BE2C (cell line): Measurements from ENCODE around the gene KAT7.

Experiments
- DNase-seq: peaks from one replicate; pipeline ENCODE4 v3.0.0-alpha.2; 2020
- H3K27me3 ChIP-seq: fragments of 250-450 bp; sonication (Bioruptor Pico); 2 replicates; pipeline ENCODE4 v1.5.1; 2020; ENCODE audit warnings: mild to moderate bottlenecking
- H3K36me3 ChIP-seq: fragments of 250-450 bp; sonication (Bioruptor Pico); 2 replicates; pipeline ENCODE4 v1.5.1; 2020; ENCODE audit warnings: mild to moderate bottlenecking
- H3K4me1 ChIP-seq: fragments of 250-450 bp; sonication (Bioruptor Pico); 2 replicates; pipeline ENCODE4 v1.5.1; 2020
- H3K4me3 ChIP-seq: 2 replicates; pipeline ENCODE4 v1.5.1; 2011; ENCODE audit warnings: low read depth, low read length
- H3K9me3 ChIP-seq: fragments of 250-450 bp; sonication (Bioruptor Pico); 2 replicates; pipeline ENCODE4 v1.5.1; 2020
- TF ChIP-seq, protein P1 (sequence below): IDR thresholded peaks from 2 replicates; pipeline ENCODE4 v1.5.1; 2012; ENCODE audit warnings: mild to moderate bottlenecking, low read depth, low read length

Gene KAT7

DNA sequence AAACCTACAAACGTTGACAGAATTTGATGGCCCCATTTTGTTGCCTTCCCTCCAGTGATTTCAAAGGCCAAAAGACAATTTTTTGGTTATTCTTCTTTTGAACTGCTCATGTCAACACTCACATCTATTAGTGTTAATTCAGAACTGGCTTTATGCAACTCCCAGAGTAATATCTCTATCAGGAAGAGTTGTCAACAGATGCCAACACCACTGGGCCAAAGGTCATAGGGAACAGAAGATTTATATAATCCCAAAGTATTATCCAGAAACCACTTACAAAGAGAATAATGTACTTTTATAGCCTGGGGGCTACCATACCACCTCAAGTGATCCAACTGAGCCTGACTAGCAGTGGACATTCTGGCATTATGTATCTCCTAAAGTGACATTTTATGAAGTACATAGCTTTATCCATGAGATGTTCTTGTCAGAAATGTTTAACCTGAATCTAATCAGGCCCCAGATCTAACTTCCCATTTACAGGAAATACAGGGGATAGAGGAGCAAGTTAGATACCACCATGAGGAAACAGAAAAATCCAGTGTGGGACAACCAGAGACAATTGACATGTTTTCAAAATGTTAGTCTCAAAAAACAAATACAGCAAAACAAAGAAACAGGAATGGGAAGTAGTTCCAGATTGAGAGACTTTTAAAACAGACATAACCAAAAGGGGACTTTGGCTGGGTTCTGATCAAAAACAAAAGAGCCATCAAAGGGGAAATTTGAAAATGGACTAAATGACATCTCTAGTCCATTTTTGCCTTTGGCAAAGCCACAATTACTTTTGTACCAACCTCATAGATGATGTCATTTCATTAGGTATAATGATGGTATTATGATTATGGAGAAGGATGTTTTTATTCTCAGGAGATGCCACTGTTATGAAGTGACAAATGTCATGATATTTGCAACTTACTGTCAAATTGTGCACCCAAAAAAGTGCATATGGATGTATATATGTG is 43.0 kb upstream of the KAT7 start:
- H3K36me3 ChIP-seq, result no peaks in the 10 kb centered on the region
- H3K4me1 ChIP-seq, result peaks cover 9% of the 10 kb centered on the region; the same call in 1 of the 2 replicates
- DNase-seq, result no peak
- H3K27me3 ChIP-seq, result no peaks in the 10 kb centered on the region
- TF ChIP-seq, protein P1, sequence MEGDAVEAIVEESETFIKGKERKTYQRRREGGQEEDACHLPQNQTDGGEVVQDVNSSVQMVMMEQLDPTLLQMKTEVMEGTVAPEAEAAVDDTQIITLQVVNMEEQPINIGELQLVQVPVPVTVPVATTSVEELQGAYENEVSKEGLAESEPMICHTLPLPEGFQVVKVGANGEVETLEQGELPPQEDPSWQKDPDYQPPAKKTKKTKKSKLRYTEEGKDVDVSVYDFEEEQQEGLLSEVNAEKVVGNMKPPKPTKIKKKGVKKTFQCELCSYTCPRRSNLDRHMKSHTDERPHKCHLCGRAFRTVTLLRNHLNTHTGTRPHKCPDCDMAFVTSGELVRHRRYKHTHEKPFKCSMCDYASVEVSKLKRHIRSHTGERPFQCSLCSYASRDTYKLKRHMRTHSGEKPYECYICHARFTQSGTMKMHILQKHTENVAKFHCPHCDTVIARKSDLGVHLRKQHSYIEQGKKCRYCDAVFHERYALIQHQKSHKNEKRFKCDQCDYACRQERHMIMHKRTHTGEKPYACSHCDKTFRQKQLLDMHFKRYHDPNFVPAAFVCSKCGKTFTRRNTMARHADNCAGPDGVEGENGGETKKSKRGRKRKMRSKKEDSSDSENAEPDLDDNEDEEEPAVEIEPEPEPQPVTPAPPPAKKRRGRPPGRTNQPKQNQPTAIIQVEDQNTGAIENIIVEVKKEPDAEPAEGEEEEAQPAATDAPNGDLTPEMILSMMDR, result no peak
- no peak overlapping the region for H3K4me3 ChIP-seq
- H3K9me3 ChIP-seq, result no peaks in the 10 kb centered on the region

DNA sequence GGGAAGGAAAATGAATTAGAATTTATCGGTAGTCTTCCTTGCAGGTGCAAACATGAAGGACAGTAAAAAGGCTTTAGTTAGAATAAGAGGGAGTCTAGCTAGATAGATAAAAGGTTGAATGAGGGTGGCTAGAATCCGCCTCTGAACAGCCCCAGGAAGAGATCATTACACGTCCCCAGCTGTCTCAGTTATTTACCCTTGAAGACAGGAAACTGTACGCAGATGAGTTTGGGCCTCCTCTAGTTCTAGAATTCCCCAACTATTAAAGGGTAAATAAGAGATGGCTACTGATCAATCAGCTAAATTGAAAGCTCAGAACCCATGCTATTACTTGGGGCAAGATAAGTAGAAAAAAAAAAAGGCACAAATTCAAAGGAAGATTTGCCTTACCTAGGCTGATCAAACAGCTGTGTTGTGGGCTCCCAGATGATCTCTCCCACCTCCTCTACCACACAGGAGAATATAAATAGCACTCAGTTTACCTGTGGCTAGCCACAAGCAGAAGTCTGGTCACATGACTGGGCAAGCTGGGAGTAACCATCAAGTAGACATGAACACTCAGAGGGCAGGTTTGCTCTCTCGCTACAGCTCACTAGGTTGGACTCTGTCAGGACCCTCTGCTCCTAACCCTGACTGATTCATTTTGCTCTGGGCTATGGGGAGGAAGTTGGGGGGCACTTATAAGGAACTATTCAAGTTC is 41.5 kb upstream of the KAT7 start:
- H3K4me3 ChIP-seq, result no peak overlapping the region
- DNase-seq, result no peak
- H3K36me3 ChIP-seq, result no peaks in the 10 kb centered on the region
- H3K27me3 ChIP-seq, result no peaks in the 10 kb centered on the region
- no peaks in the 10 kb centered on the region for H3K9me3 ChIP-seq
- H3K4me1 ChIP-seq, result peaks cover 5% of the 10 kb centered on the region; the same call in 1 of the 2 replicates
- TF ChIP-seq, protein P1, result no peak

DNA sequence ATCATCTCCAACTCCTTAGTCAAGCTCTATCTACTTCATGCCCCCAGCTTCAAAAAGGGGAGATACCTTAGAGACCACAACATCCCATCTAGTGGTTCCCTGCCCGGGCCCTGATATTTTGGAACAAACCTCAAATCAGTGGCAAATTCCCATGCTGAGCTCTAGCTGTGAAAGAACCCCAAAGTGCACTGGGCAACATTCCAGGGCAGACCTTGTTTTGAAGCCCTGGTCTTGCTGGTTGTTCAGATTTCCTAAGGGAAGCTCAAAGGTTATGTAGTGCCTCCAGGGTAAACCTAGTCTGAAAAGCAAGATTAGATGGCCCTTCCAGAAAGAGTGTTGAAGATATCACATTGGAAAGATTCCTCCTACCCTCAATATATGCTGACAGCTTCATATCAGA is 40.8 kb upstream of the KAT7 start:
- TF ChIP-seq, protein P1, result no peak
- no peak for DNase-seq
- Histone ChIP-seq H3K27me3 (no peaks in the 10 kb centered on the region), H3K9me3 (no peaks in the 10 kb centered on the region), H3K36me3 (no peaks in the 10 kb centered on the region), H3K4me3 (no peak overlapping the region), H3K4me1 (peaks cover 5% of the 10 kb centered on the region; the same call in 1 of the 2 replicates)

DNA sequence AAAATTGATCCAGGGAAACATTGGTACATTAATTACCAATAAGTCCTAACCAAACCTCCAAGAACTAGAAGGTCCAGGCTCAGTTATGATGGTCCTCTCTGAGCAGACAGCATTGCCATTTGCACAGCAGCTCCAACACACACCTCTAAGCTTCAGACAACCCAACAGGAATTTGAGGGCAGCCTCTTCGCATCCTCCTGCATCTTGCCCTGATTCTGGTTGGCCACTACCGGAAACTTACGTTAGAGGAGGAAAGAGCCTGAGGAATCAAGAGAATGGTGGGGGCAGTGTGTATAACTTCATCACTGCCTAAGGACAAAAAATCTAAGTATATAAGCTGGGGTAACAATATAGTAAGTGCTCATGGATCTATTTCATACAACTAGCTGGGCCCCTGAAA is 40.3 kb upstream of the KAT7 start:
- H3K36me3 ChIP-seq, result no peaks in the 10 kb centered on the region
- peaks cover 5% of the 10 kb centered on the region; the same call in 1 of the 2 replicates for H3K4me1 ChIP-seq
- H3K27me3 ChIP-seq, result no peaks in the 10 kb centered on the region
- H3K4me3 ChIP-seq, result no peak overlapping the region
- TF ChIP-seq, protein P1, result no peak
- no peak for DNase-seq
- no peaks in the 10 kb centered on the region; the same call in 1 of the 2 replicates for H3K9me3 ChIP-seq

DNA sequence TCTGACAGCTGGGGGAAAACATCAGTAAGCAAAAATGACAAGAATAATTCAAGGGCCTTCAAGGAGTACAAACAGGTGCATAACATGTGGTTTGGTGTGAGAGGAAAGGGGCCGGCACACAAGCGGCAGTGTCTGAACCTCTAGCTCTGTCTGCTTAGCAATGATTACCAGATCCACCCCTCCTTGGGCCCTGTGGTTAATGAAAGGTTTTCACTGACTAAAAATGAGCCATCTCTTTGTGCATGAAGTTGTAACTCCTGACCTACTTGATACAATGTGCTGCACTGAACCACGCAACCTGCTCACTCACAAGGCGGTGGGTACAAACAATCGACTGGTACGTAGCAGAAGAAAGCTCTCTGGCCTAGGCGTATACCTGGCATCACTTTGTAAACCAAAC is 39.7 kb upstream of the KAT7 start:
- Histone ChIP-seq H3K27me3 (no peaks in the 10 kb centered on the region), H3K36me3 (no peaks in the 10 kb centered on the region), H3K4me1 (peaks cover 9% of the 10 kb centered on the region), H3K4me3 (no peak overlapping the region), H3K9me3 (no peaks in the 10 kb centered on the region; the same call in 1 of the 2 replicates)
- no peak for DNase-seq
- TF ChIP-seq, protein P1, result no peak
